Gastrocnemius medialis (tissue), 4 donors: ENCODE measurements around the gene VWA8.

ENCODE experiments used
- CTCF ChIP-seq, 5 experiments: fragments of 450-650 bp in 3 of 5; fragments of 200-600 bp in 2 of 5; sonication (generic) in 2 of 5; IDR thresholded peaks in 4 of 5; conservative IDR thresholded peaks in 1 of 5; 1 replicate in 4 of 5; 2 replicates in 1 of 5; pipeline ENCODE4 v1.5.1; 2016 to 2019; ENCODE audit warnings: antibody characterized with exemption in 5 of 5, mild to moderate bottlenecking in 3 of 5, moderate library complexity in 3 of 5
- POLR2A ChIP-seq, 2 donors: fragments of 450-650 bp; IDR thresholded peaks; one replicate each; pipeline ENCODE4 v1.6.1; 2017; ENCODE audit warnings: antibody characterized with exemption in 2 of 2, mild to moderate bottlenecking in 2 of 2, moderate library complexity in 2 of 2

- TF ChIP-seq POLR2A (IDR thresholded peaks at IDR 0.05): no peak
- no peak for TF ChIP-seq CTCF (IDR thresholded peaks at IDR 0.05 in 4 of 5, conservative IDR thresholded peaks at IDR 0.05 in 1 of 5)
These were observed 113.7 kb downstream of the VWA8 start for GRCh38 chr13:41847216-41847615.
